Stimulated activated CD8-positive, alpha-beta memory T cell treated with anti-CD3 and anti-CD28 coated beads, Interleukin-7, amount 100 ng/mL, for 24 hours (primary cell): Measurements from ENCODE around the gene ST6GALNAC3.
"Not testable (repeated sequence)": the region's sequence is repeated elsewhere in the genome, so short reads cannot be mapped to it uniquely, and the experiment has no call there.

Source experiments
- DNase-seq: peaks from one replicate; pipeline ENCODE4 v3.0.0-alpha.2; 2020; ENCODE audit warnings: low read depth

The ST6GALNAC3 gene

GRCh38 chr1:76640723-76641122 is 566.2 kb downstream of the ST6GALNAC3 start:
- no peak for DNase-seq

GRCh38 chr1:76644139-76644538 is 569.6 kb downstream of the ST6GALNAC3 start:
- no peak for DNase-seq

GRCh38 chr1:76652860-76653259 is 578.3 kb downstream of the ST6GALNAC3 start:
- DNase-seq, result not testable (repeated sequence)

- no peak for DNase-seq
Measured at GRCh38 chr1:76657623-76658022, 583.1 kb downstream of the ST6GALNAC3 start.

GRCh38 chr1:76659171-76659940 is 584.8 kb downstream of the ST6GALNAC3 start:
- no peak for DNase-seq

- no peak for DNase-seq
Measured at GRCh38 chr1:76661531-76661930, 587.0 kb downstream of the ST6GALNAC3 start.

GRCh38 chr1:76666499-76666898 is 592.0 kb downstream of the ST6GALNAC3 start:
- DNase-seq, result no peak

- no peak for DNase-seq
Measured at GRCh38 chr1:76668046-76668445, 593.5 kb downstream of the ST6GALNAC3 start.

GRCh38 chr1:76669131-76669530 is 594.6 kb downstream of the ST6GALNAC3 start:
- DNase-seq, result no peak

GRCh38 chr1:76669624-76670315 is 595.2 kb downstream of the ST6GALNAC3 start:
- DNase-seq, result no peak

- DNase-seq, result no peak
Measured at GRCh38 chr1:76674689-76675210, 600.2 kb downstream of the ST6GALNAC3 start.

GRCh38 chr1:76677416-76678405 is 603.2 kb downstream of the ST6GALNAC3 start:
- no peak for DNase-seq

- no peak for DNase-seq
Measured at GRCh38 chr1:76679534-76680152, 605.1 kb downstream of the ST6GALNAC3 start.

- DNase-seq, result no peak
Measured at GRCh38 chr1:76680651-76681050, 606.1 kb downstream of the ST6GALNAC3 start.

- no peak for DNase-seq
Measured at GRCh38 chr1:76682138-76682537, 607.6 kb downstream of the ST6GALNAC3 start.
